A673 (cell line): Measurements from ENCODE around the gene SOX6.
A peak's percentile ranks its signal among the peaks of the same experiment; 100 is the strongest.

ENCODE experiments used
- CTCF ChIP-seq: fragments of 300-800, 200-600 bp; sonication (generic); conservative IDR thresholded peaks from 2 replicates; pipeline ENCODE4 v1.5.1; 2017; ENCODE audit warnings: low read depth, mild to moderate bottlenecking, antibody characterized with exemption, low read length, moderate library complexity, mixed read lengths
- EZH2 ChIP-seq: fragments of 200-600 bp; sonication (generic); IDR thresholded peaks from 2 replicates; pipeline ENCODE4 v1.6.1; 2017; ENCODE audit warnings: borderline replicate concordance, low read depth, mild to moderate bottlenecking, mixed read lengths, antibody characterized with exemption, low read length; ENCODE audit not compliant: poor library complexity, severe bottlenecking

GRCh38 chr11:16252373-16252772 is 104.0 kb downstream of the SOX6 start:
- TF ChIP-seq EZH2 (no peak), CTCF (peak; percentile 45)
